Measurements from ENCODE around the gene HAVCR1.
"Not testable (repeated sequence)": the region's sequence is repeated elsewhere in the genome, so short reads cannot be mapped to it uniquely, and the experiment has no call there.

The HAVCR1 gene

DNA sequence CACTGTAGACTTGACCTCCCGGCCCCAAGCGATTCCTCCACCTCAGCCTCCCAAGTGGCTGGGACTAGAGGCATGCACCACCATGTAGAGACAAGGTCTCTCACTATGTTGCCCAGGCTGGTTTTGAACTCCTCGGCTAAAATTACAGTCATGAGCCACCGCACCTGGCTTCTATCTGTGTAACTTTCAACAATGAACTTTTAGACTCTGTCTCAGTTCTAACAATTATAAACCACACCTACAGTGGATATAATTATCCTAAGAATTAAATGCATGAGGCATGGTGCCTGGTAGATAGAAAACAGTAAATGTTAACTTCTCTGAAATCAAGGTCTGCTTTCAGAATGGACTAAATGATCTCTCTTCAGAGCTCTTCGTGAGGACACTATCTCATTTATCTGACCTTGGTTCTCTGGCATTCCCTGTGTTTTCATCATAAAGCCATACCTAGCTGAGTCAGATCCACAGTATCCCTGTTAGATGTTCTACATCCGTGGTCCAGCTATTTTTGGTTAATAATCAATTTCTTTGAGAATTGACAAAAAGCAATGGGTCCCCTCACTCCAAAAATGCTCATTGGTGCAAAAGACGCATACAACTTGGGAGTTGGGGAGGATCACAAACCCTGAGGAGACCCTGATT lies 7.2 kb downstream of the HAVCR1 start:
- in situ Hi-C loops (cut with MboI; ENCODE audit: low pct_unique_long_range_greater_than_20kb, low sequenced_read_pairs, unreplicated experiment), result no loop called here
- DNase-seq (ENCODE audit: low spot score), result no peak
- no peak for TF ChIP-seq CTCF (IDR thresholded peaks at IDR 0.05; ENCODE audit: extremely low read depth, insufficient read depth, missing control alignments)

GRCh38 chr5:157050050-157050449 lies 8.9 kb downstream of the HAVCR1 start:
- no peak for DNase-seq (ENCODE audit: low spot score)
- no peak for TF ChIP-seq CTCF (IDR thresholded peaks at IDR 0.05; ENCODE audit: extremely low read depth, insufficient read depth, missing control alignments)
- in situ Hi-C loops (cut with MboI; ENCODE audit: low pct_unique_long_range_greater_than_20kb, low sequenced_read_pairs, unreplicated experiment), result no loop called here

DNA sequence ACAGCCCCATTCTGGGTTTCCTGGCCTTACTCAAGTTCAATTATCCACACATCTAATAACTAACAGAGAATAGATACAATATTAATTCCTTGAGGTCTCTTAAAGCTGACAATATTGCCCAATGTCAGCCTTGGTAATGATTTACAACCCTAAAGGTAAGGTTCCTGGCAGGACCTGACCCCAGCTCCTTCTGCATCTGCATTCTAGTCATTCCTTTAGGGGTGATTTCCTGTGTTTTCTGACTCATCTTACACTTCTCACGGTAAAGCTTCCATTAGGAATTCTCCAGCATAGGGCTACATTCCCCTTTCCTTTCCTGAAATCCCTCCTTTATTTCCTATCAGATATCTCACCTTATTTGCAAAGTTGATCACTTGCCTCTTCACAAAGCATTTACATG lies 9.3 kb downstream of the HAVCR1 start:
- no peak for DNase-seq (ENCODE audit: low spot score)
- no peak for TF ChIP-seq CTCF (IDR thresholded peaks at IDR 0.05; ENCODE audit: extremely low read depth, insufficient read depth, missing control alignments)
- in situ Hi-C loops (cut with MboI; ENCODE audit: low pct_unique_long_range_greater_than_20kb, low sequenced_read_pairs, unreplicated experiment), result no loop called here

GRCh38 chr5:157047898-157048297 lies 11.0 kb downstream of the HAVCR1 start:
- TF ChIP-seq CTCF (IDR thresholded peaks at IDR 0.05; ENCODE audit: extremely low read depth, insufficient read depth, missing control alignments), result no peak
- in situ Hi-C loops (cut with MboI; ENCODE audit: low pct_unique_long_range_greater_than_20kb, low sequenced_read_pairs, unreplicated experiment), result no loop called here
- no peak for DNase-seq (ENCODE audit: low spot score)

DNA sequence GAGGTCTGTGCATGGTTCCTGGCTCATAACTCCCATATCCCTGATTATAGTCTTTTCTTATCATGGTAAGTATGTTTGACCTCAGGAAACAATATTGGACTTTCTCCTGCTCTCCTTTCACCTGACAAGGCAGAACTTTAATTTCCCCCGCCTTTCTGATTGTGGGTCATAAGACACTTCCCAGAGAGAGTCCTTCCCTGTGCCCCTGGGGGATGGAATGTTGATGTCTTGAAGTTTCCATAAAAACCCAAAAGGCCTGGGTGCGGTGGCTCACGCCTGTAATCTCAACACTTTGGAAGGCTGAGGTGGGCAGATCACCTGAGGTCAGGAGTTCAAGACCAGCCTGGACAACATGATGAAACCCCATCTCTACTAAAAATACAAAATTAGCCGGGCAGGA lies 11.9 kb downstream of the HAVCR1 start:
- DNase-seq (ENCODE audit: low spot score); in situ Hi-C loops (cut with MboI; ENCODE audit: low pct_unique_long_range_greater_than_20kb, low sequenced_read_pairs, unreplicated experiment): not testable (repeated sequence)

GRCh38 chr5:157046041-157046440 lies 12.9 kb downstream of the HAVCR1 start:
- no peak for TF ChIP-seq CTCF (IDR thresholded peaks at IDR 0.05; ENCODE audit: extremely low read depth, insufficient read depth, missing control alignments)
- in situ Hi-C loops (cut with MboI; ENCODE audit: low pct_unique_long_range_greater_than_20kb, low sequenced_read_pairs, unreplicated experiment), result no loop called here
- DNase-seq (ENCODE audit: low spot score), result no peak

DNA sequence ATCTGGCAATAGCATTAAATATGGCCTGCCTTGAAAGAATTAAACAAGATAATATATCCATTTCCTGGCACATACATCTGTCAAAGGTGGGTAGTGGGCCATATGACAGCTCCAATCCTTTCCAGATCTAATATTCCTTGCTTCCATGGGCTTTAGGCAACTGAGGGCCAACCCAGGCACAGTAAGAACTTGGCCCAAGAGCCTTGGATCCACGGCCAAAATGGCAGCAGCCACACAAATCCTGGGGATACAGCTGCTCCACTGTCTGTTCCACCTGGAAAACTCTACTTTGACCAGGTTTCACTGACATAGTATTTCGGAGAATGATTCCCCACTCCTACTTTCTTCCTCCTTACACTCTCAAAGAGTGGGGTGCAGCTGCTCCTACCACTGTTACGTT lies 13.3 kb downstream of the HAVCR1 start:
- no peak for DNase-seq (ENCODE audit: low spot score)
- in situ Hi-C loops (cut with MboI; ENCODE audit: low pct_unique_long_range_greater_than_20kb, low sequenced_read_pairs, unreplicated experiment), result no loop called here
- no peak for TF ChIP-seq CTCF (IDR thresholded peaks at IDR 0.05; ENCODE audit: extremely low read depth, insufficient read depth, missing control alignments)

Data from GM13977 (cell line).